COR-L47 (cell line): ENCODE measurements around the gene HSD17B8.

Source experiments
- DNase-seq: peaks from one replicate; lab custom pipeline; 2025; lab: John Stamatoyannopoulos, UW

HSD17B8 gene

DNA sequence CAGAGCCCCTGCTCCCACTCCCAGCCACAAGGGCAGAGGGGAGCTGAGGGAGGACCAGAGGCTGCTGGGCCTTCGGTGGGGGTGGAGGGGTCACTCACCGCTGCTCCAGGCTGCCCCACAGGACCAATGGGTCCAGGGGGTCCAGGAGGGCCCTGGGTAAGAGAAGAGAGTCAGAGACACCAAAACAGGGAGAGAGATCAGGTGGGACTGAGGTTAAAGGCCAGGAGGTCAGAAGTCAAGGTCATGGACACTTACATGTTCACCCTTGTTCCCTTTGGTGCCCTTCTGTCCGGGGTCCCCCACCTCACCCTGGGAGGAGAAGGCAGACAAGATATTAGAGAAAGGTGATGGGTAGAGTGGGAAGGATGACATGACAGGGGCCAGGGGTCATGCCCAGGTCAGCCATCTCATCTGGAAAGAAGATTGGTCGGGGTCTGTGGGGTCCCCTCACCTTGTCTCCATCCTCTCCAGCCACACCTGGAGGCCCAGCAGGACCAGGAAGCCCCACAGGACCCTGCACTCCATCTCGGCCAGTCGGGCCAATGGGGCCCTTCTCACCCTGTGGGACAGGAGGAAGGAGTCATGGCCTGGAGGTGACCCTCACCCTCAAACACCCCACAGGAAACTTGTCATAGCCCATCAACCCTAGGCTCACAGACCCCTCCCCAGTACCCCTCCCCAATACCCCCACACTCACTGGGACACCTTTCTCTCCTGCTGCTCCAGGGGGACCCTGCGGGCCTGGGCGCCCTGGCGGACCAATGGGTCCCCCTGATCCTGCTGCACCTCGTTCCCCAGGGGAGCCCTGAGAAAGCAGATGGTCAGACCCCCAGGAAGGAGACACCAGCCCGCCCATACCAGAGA, 33.2 kb upstream of the HSD17B8 start:
- no peak for DNase-seq

DNA sequence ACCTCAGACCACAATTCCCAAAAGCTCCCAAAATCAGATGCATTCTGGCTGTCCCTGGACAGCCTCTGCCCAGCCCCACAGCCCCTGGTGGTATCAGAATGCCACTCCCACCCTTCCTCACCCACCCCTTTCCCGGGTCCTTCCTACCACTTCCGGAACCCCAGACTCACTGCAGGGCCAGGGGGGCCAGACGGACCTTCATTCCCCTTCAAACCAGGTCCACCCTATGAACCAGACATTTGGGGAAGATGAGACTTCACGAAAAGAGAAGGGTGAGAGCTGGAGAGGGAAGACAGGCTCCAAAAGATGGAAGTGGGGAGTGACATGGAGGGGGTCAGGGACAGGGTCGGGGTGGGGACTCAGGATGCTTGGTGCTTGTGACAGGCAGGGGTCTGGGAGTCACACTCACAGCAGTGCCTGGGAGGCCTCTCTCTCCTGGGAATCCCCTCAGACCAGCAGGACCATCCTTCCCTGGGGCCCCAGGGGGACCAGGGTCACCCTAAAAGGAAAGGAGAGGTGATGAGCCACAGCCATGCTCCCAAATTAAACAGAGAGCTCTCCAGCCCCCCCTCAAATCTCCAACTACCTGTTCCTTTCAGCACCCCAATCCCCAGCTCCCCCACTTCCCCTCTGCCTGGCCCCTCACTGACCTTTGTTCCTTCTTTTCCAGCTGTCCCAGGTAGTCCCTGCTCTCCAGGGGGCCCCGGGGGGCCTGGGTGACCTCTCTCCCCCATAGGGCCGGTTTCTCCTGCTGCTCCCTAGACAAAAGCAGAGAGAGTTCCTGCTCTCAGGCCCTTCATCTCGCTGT, 32.4 kb upstream of the HSD17B8 start:
- no peak for DNase-seq

DNA sequence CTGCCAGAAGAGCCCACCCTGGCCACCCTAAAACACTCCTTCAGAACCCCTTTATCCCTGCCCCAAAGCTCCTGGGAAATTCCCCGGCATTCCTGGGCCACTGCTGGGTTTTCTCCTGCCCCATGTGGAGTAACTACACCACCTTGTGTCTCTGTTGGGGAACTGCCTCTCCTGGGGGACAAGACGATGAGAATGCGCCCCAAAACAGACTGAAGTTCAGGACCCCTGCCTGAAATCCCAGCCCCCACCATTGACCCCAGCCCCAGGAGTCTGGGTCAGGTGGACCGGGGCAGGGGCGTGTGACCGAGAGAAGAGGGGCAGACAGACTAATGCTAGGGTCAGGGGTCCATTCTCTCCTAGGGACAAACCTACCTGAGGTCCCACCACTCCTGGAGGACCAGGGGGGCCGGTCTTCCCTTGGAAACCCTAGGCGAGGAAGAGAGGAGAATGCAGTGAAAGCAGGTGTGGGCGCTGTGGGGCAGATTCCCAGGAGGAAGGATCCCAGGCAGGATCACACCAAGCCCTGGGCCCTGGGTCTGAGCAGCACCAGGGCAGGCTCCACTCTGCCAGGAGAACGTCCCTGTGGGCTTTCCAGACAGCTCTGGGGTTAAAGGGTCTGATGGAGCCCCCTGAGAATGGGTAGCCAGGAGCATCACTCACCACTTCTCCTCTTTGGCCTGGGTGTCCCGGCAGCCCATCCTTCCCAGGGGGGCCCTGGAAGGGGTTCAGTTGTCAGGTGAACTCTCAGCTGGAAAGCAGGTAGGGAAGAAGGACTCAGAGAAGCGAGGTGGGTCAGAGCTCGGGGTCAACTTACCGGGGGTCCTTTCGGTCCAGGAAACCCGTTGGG, 31.5 kb upstream of the HSD17B8 start:
- no peak for DNase-seq

DNA sequence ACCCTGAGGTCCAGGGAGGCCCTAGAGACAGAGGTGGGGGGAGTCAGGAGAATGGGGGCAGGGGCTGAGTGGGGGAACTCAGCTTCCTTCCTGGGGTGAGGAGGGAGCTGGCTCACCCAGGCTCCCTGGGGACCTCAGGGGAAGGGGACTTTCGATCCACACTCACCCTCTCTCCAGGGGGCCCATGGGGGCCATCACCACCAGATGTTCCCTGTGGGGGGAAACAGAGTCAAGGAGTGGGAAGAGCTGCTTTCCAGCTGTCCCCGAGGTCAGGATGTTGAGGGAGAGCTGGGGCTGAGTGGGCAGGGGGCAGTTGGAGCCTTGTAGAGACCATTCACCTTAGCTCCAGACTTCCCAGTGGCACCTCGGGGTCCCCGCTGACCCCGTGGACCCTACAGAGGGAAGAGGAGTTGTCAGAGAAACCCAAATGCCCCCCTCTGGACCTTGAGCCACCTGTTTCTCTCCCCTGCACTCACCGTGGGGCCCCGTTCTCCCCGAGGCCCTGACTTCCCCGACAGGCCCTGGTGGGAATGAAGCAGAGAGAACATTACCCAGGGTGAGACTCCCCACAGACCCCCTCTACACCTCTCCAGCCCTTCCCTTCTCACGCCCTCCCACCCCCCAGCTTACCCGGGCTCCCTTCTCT, 30.8 kb upstream of the HSD17B8 start:
- DNase-seq = no peak

DNA sequence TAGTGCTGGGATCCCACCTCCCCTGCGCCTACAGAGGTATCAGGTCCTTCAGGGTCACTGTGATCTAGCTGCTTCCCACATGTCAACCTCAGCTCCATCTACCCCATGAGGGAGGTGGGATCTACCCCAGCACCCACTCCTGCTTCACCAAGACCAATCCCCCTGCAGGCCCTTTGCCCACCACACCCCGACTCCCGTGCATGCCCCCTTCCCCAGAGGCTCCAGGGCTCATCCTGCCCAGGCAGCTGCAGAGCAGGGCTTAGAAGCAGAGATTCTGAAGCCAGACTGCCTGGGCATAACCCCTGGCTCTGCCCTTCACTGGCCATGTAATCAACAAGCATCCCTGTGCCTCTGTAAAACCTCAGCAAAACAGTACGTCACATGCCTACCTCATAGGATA, 29.7 kb upstream of the HSD17B8 start:
- no peak for DNase-seq

DNA sequence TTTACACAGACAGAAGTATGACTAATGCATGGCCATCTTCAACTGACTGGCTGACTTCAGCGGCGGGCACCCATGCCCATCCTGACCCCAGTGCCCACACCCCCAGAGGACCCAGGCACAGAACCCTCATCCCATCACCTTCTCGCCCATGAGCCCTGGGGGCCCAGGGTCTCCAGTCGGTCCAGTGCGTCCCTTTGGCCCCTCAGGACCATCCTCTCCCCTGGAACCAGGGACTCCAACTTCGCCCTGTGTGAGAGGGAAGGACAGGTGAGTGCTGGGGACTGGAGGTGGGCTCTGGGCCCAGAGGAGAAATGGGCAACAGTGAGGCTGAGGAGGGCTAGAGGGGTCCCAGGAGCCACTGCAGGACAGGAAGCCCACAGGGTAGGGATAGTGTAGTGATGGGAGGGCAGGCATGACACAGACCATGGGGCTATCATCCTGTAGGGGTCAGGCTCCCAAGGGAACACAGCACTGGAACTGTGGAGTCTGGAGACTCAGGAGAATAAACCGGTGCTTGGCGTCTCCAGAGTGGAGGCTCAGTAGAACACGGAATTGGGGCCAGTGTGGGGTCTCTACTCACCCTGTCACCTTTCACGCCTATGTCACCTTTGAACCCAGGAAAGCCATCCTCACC, 28.9 kb upstream of the HSD17B8 start:
- no peak for DNase-seq

DNA sequence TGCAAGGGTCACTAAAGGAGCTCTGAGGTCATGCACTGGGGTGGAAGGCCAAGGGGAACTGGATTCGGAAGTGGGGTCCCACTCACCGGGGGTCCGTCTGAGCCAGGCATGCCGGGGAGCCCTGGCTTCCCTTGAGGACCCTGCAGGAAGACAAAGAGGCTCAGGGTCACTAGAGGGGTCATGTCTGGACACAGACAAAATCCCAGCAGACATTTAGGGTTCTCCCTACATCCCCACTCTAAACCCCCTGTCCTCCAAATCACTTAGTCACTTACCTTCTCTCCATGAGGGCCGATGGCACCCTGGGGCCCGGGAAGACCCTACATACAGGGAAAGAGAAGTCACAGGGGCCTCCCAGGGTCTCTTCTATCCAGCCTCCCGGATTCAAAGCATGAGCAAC, 27.5 kb upstream of the HSD17B8 start:
- DNase-seq = no peak

DNA sequence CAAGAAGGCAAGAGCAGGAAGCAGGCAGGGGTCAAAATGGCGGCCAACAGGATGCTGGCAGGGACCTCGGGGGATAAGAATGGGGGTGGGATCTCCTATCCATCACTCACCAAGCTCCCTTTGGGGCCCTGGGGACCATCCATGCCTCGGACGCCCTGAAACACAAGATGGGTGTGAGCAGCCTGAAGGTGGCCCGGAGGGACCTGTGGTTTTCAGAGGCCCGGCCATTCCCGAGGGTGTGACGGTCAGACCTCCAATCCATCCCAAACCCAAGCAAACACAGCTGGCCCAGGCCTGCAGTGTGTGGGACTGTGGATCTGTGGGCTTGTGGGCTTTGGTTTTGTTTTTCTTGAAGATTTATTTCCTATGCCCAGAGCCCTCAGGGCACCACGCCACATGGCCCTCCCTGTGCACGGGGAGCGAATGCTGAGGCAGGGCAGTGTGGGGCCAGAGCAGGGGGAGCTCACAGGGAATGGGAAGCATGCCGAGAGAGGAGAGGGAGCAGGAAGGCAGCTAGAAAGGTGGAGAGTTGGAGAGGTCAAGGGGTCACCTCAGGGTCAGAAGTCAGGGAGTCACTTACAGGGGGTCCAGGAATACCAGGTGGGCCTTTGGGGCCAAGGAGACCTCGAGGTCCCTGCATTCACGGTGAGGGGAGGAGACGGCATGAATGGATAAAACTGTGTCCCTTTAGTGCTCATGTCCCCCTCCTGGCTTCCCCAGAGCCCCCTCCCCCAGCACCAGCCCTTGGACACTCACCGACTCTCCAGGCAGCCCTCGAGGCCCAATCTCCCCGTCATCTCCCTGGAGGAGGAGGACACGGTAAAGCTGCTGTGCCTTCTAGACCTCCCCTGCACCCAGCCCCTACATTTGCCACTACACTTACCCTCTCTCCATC, 26.7 kb upstream of the HSD17B8 start:
- no peak for DNase-seq

DNA sequence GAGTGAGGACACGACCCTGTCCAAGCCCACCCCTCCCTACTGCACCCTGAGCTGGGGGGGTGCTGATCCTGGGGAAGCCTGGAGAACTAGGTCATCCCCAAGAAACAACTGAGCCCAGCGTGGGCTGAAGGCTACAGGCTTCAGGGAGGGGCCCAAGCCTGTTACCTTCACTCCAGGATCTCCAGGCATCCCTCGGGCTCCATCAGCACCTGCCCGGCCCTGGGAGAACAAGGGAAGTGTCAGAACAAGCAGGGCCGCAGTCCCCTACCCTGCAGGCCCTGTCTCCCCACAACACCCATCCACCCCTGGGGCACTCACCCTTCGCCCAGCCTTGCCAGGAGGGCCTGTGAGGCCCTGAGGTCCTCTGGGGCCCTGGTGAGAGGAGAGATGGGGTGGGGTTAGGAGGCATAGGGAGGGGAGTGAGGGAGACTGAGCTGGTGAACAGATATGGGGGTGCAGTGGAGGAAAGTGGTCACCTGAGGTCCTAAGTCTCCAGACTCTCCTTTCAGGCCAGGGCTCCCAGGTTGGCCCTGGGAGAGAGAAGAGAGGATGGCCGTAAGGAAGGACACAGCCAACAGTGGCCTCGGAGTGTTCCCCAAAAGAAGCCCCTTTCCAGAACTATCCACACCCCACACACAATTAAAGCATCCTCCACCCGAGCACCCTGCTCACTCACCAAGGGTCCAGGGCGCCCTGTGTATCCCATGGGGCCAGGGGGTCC, 25.5 kb upstream of the HSD17B8 start:
- no peak for DNase-seq

DNA sequence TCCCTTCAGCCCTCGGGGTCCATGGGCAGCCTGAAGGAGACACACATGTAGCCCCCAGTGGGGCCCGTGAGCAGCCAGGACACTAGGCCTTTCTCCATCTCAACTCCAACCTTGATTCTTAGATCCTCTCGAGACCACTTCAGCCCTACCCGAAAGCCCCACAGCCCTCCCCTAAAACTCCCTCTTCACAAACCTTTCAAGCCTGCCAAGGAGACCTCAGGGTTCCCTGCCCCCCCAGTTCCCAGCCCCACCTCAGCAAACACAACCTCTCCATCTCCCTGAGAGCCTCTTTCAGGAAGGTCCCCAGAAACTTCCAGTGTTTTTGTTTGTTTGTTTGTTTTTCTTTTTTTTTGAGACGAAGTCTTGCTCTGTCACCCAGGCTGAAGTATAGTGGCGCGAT, 23.3 kb upstream of the HSD17B8 start:
- DNase-seq = no peak

DNA sequence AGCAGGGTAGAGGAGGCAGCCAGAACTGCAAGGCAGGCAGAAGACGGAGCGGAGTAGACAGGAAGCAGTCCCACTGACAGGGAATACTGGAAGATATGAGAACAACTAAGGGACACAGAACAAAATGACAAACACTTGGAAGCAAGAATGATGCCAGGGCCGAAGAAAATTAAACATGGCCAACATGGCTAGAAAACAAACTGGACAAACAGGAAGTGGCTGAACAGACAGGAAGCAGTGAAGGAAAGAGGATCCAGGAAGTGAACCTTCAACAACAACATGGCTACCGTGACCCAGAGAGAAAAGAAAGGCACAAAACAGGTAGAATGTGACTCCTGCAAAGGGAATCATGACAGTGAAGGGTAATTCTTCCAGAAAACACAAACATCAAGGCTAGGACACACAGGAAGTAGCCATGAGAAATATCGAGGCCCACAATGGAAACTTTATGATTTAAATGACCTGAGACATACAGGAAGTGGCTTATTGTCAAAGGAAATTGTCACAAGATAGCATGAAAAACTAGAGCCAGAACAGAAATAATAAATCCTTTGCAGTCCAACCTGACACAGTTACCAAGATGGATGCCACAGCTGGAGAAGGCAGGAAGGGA, 21.3 kb upstream of the HSD17B8 start:
- no peak for DNase-seq

DNA sequence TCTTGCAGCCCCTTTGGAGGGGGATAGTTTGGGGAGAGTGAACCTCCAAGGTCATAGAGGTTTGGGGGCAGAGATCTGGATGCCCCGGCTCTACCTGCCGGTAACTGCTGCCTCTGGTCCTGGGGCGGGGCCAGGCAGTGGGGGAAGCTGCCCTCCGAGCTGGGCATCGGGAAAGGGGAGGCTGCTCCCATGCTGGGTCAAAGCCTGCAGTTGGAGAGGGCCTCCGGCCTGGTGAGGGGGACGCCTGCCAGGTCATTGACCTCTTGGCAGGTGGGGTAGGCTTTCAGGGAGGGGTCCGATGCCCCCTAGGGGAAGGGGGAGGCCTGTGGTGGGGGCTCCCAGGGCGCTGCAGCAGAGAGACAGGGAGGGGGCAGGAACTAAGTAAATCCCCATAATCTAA, 19.3 kb upstream of the HSD17B8 start:
- DNase-seq = no peak

DNA sequence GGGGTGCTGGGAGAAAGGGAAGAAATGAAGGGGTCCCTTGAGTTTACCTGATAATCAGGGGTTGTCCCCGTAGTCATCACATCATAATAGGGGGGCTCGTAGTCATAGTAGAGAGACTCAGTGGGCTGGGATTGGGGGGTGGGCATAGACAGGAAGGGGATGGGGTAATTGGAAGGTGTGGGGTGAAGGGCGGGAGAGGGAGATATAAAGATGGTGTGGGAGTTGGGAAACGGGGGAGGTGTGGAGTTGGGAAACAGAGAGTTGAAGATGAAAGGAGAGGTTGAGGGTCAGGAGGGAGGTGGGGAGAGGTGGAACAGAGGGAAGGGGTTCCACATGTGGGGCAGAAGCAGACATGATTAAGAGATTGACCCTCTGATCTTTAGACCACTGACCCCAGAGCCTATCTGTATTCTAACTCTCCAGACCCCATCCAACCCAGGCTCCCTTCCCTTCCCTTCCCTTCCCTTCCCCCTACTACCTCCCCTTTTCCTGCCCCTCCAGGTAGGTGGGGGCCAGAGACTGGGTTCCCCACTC, 18.7 kb upstream of the HSD17B8 start:
- no peak for DNase-seq

DNA sequence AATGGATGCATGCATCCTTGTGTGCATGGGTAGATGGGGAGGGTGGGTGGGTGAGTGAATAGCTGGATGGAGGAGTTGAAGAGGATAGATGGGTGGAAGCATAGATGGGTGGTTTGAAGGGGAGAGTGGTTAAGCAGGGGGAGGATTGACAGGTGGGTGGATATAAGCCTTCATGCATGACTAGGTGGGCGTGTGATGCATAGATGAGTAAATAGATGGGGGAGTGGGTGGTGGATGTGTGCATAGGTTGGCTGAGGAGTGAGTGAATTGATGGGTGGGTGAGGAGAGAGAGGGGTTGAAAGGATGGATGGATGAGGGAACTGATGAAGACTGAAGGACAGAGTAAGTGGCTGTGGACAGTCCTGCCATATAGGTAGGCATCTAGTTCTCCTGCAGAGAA, 16.6 kb upstream of the HSD17B8 start:
- DNase-seq = no peak

DNA sequence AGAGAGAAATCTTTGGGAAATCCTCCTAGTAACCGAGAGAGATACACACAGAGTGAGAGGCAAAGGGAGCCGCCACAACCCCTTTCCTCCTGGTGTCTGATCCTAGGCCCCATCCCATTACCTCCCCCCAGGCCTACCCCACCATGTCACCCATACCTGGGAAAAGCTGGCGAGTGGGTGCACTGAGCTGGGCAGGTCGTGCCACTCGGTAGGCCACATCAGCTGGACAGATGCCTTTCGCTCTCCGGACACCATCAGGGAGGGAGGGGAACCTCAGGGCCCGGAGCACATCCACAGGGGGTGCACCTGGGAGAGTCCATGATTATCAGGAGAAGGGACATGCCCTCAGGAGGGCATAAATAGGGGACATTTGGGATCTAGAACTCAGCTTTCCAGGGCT, 15.3 kb upstream of the HSD17B8 start:
- no peak for DNase-seq

DNA sequence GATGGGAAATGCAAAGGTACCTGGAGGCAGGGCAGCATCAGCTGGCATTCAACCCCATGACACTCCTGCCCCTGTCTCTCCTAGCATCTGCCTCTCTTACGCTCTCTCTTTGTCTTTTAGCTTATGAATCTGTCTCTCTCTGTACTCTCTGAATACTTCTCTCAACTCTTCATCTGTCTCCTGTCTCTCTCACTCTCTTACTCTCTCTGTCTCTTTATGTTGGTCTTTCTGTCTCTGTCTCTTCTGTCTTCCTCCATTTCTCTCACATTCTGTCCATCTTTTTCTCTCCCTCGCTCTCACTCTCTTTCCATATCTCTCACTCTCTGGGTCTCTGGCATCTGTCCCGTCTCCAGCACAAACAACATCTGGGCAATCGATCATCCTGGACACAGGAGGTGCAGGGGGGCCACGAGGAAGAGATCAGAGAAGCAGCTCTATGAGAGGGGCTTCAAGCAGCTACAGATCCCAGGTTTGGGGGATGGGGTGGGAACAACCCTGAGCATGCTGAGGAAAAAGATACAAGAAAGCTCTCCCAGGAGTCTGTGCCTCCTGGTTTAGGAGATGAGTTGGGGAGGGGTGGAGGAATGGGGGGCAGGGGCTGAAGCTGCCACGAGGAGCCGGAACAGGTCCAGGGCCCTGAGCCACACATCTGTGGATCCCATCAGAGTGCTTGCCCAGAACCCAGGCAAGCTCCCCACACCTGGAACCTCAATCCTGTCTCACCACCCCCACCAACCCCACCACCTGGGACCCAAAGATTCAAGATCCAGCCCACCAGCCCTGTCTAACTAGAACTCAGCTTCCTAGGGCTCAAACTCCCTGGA, 14.6 kb upstream of the HSD17B8 start:
- no peak for DNase-seq

DNA sequence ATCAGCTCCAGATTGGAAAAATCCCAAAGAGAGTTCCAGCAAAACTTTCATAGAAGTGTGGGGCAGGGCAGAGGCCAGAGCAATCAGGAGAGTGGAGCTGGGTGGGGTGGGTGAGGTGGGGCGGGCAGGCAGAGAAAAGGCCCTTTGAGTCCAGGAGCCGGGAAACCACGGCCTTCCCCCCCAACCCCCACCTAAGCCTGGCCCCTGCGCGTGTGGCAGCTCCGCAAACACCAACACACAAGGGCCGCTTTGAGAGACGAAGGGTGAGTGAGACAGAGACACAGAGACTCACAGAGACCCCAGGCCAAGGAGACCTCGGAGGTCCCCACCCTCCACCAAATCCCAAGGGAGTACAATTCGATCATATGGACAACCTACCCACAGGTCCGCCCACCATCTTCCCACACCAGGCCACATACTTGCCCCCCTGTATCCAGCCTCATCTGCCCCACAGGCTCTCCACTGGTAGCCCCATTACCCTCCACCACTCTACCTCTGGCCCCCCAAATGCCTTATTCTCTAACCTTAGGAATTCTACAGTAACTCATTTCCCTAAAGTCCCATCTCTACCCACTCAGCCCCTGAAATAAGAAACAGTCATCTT, 13.8 kb upstream of the HSD17B8 start:
- DNase-seq = no peak
